ENCODE data around the gene SLC10A7.

DNA sequence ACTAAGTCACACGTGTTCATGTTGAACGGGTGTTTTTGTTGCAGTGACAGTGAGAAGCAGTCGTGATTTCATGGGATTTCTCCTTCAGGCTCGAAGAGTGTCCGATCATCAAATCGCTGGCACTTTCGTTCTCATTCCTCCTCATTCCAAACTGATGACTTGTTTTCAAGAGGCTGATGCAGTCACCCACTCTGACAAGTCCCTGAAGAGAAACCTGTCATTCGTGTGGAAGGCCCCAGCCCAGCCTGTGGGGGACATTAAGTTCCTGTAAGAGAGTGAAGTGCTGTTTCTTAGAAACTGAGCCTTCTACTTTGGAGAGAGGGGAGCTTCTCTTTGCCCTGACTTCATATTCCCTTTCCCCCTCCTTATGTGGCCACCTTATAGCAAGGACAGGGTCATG is 299.4 kb downstream of the SLC10A7 start:
- TF ChIP-seq RAD21 (IDR thresholded peaks at IDR 0.05; ENCODE audit: low read length) (no peak), POLR2A (IDR thresholded peaks at IDR 0.05; ENCODE audit: low read depth, low read length) (no peak), RFX5 (IDR thresholded peaks at IDR 0.05; ENCODE audit: low read depth, low read length) (no peak)
- TF ChIP-seq, protein P1, sequence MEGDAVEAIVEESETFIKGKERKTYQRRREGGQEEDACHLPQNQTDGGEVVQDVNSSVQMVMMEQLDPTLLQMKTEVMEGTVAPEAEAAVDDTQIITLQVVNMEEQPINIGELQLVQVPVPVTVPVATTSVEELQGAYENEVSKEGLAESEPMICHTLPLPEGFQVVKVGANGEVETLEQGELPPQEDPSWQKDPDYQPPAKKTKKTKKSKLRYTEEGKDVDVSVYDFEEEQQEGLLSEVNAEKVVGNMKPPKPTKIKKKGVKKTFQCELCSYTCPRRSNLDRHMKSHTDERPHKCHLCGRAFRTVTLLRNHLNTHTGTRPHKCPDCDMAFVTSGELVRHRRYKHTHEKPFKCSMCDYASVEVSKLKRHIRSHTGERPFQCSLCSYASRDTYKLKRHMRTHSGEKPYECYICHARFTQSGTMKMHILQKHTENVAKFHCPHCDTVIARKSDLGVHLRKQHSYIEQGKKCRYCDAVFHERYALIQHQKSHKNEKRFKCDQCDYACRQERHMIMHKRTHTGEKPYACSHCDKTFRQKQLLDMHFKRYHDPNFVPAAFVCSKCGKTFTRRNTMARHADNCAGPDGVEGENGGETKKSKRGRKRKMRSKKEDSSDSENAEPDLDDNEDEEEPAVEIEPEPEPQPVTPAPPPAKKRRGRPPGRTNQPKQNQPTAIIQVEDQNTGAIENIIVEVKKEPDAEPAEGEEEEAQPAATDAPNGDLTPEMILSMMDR (conservative IDR thresholded peaks at IDR 0.05; ENCODE audit: low read depth, low read length) = no peak
- TF ChIP-seq, protein P2, sequence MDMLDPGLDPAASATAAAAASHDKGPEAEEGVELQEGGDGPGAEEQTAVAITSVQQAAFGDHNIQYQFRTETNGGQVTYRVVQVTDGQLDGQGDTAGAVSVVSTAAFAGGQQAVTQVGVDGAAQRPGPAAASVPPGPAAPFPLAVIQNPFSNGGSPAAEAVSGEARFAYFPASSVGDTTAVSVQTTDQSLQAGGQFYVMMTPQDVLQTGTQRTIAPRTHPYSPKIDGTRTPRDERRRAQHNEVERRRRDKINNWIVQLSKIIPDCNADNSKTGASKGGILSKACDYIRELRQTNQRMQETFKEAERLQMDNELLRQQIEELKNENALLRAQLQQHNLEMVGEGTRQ (IDR thresholded peaks at IDR 0.05; ENCODE audit: low read depth, low read length) = no peak
